Head of caudate nucleus (tissue), 42 donors: Measurements from ENCODE around the gene BPTF.
"Not testable (repeated sequence)": the region's sequence is repeated elsewhere in the genome, so short reads cannot be mapped to it uniquely, and the experiment has no call there.

ENCODE experiments used
- DNase-seq, 42 donors: peaks; one replicate each; pipeline versions ENCODE4 v3.0.0 to v3.0.0-alpha.2; 2020 to 2021; ENCODE audit warnings: mixed read lengths in 7 of 42
- intact Hi-C: fragments of 100-400 bp; cut with DNase I; formaldehyde crosslinking; loops from one replicate; pipeline ENCODE4 v1.15.0; 2022

BPTF gene

DNA sequence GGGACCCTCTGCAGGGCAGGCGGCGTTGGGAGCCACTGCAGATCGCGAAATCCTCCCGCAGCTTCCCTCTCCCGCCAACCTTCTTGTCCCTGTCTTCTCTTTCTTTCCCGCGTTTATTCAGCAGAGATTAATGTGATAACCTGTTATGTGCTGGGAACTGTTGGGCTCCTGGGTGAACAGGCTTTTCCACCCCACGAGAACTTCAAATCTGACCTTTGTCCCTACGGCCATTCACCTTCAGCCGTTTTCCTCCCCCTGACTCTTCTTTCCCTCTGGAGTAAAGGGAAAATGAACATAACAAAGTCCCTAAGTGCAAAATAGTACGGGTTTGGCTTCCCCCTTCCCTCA, 195.1 kb downstream of the BPTF start:
- intact Hi-C loops, result no loop called here
- DNase-seq, result peak in 2 of 42 donors; percentile 21 to 23

DNA sequence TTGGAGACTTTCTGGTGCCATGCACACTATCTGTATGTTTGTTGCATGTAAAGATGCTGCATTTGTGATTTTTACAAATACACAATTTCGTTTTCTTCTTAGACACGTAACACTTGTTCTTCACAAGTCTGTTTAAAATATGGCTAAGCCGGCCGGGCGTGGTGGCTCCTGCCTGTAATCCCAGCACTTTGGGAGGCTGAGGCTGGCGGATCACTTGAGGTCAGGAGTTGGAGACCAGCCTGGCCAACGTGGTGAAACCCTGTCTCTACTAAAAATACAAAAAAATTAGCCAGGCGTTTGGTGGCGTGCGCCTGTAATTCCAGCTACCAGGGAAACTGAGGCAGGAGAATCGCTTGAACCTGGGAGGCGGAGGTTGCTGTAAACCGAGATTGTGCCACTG, 195.5 kb downstream of the BPTF start:
- intact Hi-C loops, DNase-seq: not testable (repeated sequence)

DNA sequence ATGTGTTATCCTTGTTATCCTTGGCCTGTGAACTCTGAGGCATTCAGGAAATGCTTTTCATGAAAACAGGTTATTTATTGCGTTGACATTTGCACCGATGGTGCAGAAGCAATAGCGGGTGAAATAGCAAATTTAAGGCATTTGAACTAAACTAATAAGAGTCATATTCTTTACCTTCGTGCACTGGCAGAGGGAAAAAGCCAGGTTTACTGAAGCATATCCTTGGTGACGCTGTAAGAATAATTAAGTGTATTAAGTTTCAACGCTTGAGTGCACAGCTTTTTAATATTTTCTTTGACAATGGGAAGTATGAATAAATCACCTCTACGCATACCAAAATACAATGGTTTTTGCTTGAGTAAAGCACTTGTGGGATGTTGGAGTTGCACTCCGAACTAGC, 196.7 kb downstream of the BPTF start:
- DNase-seq, result no peak
- intact Hi-C loops, result no loop called here

DNA sequence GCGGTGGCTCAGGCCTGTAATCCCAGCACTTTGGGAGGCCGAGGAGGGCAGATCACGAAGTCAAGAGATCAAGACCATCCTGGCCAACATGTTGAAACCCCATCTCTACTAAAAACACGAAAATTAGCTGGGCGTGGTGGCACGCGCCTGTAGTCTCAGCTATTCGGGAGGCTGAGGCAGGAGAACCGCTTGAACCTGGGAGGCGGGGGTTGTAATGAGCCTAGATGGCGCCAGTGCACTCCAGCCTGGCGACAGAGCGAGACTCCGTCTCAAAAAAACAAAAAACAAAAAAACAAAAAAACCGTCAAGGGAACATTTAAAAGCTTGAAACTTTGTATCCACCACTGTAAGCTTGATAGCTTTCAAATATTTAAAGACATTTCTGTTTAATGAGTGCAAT, 197.2 kb downstream of the BPTF start:
- intact Hi-C loops, DNase-seq: not testable (repeated sequence)

DNA sequence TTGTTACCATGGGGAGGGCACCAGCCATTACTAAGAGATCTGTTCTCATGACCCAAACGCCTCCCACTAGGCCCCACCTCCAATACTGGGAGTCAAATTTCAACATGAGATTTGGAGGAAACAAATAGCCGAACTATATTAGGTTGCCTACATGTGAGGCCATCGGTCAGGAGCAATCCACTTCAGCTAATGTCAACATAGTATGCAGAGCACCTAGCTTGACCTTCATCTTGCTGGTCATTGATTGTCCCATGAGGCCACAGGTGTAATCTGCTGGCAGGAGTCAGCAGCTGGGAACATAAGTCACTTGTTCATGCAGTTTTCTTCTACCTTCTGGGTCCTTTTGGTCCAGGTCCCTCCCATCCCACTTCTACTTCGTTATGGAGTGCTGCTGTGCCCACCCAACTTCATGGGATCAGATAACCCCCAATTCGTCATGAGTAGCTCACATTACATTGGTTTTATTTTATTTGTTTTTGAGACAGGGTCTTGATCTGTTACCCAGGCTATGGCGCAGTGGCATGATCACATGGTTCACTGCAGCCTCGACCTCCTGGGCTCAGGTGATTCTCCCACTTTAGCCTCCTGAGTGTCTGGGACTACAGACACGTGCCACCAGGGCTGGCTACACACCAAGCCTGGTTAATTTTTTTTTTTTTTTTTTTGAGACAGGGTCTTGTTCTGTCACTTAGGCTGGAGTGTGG, 204.4 kb downstream of the BPTF start:
- DNase-seq, result no peak
- intact Hi-C loops, result no loop called here
